ENCODE measurements around the gene GPC1.

Gene GPC1

DNA sequence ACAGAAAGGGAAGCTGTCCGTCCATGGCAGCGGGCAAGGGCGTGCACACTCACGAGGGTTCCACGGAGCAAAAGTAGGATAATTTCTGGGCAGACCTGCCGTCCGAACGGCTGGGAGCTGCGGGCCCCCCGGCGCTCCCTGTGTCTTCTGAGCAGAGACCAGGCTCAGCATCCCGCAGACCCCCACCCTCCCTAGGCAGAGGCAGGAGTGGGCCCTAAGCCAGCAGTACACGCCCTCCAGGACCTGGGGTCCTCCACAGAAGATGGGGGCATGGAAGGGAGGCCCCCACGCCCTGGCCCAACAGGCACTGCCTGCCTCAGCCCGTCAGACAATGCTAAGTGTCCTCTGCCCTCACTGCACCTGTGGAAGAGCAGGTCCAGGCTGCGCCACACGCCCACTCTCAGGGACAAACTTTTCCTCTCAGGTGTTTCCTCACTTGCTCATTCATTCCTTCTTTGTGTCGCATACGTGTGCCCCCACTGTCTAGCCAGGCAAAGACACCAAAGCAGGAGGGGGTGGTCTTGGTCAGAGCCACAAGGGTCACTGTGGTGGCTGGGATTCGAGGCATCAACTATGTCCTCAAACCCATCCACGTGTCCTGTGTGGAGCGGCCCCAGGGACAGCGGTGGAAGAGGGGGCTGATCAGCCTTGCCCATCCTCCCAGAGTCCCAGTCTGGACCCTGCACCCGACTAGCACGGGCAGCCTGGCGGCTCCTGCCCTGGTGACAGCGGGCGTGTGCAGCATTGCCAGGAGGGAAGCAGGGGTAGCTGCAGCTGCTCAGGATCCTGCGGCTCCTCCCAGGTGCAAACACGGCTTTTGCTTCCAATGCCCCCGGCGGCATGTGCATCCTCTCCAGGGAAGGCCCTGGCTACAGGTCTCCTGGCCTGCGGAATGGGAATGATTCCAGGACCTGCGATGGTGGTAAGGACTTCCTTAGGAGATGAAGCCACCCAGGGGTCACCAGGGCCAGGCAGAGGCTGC lies 2.4 kb upstream of the GPC1 start:
- no peak for ATAC-seq
- TF ChIP-seq, protein P1, sequence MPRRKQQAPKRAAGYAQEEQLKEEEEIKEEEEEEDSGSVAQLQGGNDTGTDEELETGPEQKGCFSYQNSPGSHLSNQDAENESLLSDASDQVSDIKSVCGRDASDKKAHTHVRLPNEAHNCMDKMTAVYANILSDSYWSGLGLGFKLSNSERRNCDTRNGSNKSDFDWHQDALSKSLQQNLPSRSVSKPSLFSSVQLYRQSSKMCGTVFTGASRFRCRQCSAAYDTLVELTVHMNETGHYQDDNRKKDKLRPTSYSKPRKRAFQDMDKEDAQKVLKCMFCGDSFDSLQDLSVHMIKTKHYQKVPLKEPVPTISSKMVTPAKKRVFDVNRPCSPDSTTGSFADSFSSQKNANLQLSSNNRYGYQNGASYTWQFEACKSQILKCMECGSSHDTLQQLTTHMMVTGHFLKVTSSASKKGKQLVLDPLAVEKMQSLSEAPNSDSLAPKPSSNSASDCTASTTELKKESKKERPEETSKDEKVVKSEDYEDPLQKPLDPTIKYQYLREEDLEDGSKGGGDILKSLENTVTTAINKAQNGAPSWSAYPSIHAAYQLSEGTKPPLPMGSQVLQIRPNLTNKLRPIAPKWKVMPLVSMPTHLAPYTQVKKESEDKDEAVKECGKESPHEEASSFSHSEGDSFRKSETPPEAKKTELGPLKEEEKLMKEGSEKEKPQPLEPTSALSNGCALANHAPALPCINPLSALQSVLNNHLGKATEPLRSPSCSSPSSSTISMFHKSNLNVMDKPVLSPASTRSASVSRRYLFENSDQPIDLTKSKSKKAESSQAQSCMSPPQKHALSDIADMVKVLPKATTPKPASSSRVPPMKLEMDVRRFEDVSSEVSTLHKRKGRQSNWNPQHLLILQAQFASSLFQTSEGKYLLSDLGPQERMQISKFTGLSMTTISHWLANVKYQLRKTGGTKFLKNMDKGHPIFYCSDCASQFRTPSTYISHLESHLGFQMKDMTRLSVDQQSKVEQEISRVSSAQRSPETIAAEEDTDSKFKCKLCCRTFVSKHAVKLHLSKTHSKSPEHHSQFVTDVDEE (CRISPR knock-in tag; IDR thresholded peaks at IDR 0.05): no peak
- no peak for TF ChIP-seq CSDC2 (CRISPR knock-in tag; IDR thresholded peaks at IDR 0.05)
- no peak for TF ChIP-seq ZNF8 (CRISPR knock-in tag; IDR thresholded peaks at IDR 0.05)
- TF ChIP-seq, protein P2, sequence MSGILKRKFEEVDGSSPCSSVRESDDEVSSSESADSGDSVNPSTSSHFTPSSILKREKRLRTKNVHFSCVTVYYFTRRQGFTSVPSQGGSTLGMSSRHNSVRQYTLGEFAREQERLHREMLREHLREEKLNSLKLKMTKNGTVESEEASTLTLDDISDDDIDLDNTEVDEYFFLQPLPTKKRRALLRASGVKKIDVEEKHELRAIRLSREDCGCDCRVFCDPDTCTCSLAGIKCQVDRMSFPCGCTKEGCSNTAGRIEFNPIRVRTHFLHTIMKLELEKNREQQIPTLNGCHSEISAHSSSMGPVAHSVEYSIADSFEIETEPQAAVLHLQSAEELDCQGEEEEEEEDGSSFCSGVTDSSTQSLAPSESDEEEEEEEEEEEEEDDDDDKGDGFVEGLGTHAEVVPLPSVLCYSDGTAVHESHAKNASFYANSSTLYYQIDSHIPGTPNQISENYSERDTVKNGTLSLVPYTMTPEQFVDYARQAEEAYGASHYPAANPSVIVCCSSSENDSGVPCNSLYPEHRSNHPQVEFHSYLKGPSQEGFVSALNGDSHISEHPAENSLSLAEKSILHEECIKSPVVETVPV (CRISPR knock-in tag; IDR thresholded peaks at IDR 0.05): no peak
- no peak for TF ChIP-seq ZFP3 (CRISPR knock-in tag; IDR thresholded peaks at IDR 0.05)
- no peak for TF ChIP-seq ARNTL (CRISPR knock-in tag; IDR thresholded peaks at IDR 0.05; ENCODE audit: borderline replicate concordance, low read depth)
- TF ChIP-seq ISL1 (CRISPR knock-in tag; IDR thresholded peaks at IDR 0.05): no peak

DNA sequence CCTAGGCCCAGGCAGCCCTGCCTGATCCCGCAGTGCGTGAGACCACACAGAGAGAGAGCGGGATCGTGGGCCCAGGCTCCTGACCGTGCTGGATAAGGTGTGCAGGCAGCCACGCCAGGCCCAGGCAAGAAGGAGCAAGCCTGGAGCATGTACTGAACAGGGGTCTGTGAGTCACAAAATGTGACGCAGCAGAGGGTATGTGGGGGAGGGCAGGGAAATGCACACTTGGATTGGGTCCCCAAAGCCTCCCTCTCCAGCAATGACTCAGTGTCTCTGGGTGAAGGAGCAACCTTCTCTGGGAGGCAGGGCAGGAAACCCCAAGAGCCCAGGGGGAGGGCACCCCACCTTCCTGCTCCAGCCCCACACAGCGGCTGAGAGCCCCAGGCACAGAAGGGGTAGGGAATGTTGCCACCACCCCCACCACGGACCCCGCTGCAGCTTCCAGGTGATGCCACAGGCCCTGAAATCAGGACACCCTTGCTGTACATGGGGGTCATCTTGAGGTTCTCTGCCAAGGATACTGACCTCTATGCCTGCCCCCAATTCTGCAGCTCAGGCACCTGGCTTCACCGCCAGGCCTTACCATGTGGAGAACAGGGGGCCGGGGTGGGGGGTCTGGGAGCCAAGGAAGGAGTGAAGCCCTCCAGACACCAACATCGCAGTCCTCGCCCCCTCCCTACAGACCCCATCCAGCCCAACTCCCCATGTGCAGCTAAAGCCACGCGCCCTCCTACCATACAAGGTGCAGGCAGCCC lies 1.3 kb upstream of the GPC1 start:
- 0 out of 2 replicates have a peak, but pooled peaks have one; percentile 25 for TF ChIP-seq ZFP3 (CRISPR knock-in tag; IDR thresholded peaks at IDR 0.05)
- TF ChIP-seq CSDC2 (CRISPR knock-in tag; IDR thresholded peaks at IDR 0.05): no peak
- no peak for TF ChIP-seq TCF4 (CRISPR knock-in tag; IDR thresholded peaks at IDR 0.05; ENCODE audit: borderline replicate concordance)
- peak; percentile 39 for ATAC-seq

DNA sequence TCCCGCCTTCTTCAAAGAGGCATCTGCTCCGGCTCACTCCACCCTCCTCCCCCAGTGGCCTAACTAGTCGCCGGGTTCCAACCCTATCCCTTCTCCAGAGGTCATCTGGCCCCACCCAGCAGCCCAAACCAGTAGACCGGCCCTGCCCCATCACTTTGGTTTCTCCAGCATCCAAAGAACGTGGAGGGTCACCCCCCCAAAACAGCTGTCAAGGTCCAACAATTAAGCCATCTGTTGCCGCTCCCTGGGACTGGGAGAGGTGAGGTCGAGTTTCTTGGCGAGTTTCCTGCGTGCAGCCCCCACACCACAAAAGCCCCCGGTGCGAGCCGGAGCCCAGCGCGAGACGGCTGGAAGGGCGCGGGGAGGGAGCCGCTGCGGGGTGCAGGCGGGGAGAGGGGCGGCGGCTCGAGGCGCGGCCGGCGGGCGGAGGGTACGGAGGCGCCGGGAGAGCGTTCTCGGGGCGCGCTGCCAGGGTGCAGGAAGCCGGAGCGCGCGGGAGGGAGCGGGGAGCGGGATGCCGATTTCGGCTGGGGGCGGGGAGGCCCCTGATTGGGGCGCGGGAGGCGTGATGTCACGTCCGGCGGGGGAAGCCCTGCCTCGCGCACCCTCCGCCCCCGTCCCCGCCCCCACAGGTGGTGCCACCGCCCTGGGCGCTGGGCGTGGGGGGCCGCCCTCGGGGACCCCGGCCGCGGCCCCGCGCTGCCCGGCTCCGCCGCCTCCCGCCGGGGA lies 571 bp upstream of the GPC1 start:
- TF ChIP-seq ZFP3 (CRISPR knock-in tag; IDR thresholded peaks at IDR 0.05) (no peak), PPARA (CRISPR knock-in tag; IDR thresholded peaks at IDR 0.05; ENCODE audit: borderline replicate concordance) (no peak), ZNF565 (CRISPR knock-in tag; conservative IDR thresholded peaks at IDR 0.05; ENCODE audit: low read depth) (no peak), TOX (CRISPR knock-in tag; IDR thresholded peaks at IDR 0.05; ENCODE audit: borderline replicate concordance) (no peak), ESRRG (CRISPR knock-in tag; IDR thresholded peaks at IDR 0.05) (no peak), ZC3H10 (CRISPR knock-in tag; IDR thresholded peaks at IDR 0.05) (no peak), CSDC2 (CRISPR knock-in tag; IDR thresholded peaks at IDR 0.05) (no peak), ISL1 (CRISPR knock-in tag; IDR thresholded peaks at IDR 0.05) (no peak), ARNTL (CRISPR knock-in tag; IDR thresholded peaks at IDR 0.05; ENCODE audit: borderline replicate concordance, low read depth) (no peak), ZNF8 (CRISPR knock-in tag; IDR thresholded peaks at IDR 0.05) (no peak), TCF4 (CRISPR knock-in tag; IDR thresholded peaks at IDR 0.05; ENCODE audit: borderline replicate concordance) (no peak)
- TF ChIP-seq, protein P3, sequence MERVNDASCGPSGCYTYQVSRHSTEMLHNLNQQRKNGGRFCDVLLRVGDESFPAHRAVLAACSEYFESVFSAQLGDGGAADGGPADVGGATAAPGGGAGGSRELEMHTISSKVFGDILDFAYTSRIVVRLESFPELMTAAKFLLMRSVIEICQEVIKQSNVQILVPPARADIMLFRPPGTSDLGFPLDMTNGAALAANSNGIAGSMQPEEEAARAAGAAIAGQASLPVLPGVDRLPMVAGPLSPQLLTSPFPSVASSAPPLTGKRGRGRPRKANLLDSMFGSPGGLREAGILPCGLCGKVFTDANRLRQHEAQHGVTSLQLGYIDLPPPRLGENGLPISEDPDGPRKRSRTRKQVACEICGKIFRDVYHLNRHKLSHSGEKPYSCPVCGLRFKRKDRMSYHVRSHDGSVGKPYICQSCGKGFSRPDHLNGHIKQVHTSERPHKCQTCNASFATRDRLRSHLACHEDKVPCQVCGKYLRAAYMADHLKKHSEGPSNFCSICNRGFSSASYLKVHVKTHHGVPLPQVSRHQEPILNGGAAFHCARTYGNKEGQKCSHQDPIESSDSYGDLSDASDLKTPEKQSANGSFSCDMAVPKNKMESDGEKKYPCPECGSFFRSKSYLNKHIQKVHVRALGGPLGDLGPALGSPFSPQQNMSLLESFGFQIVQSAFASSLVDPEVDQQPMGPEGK (CRISPR knock-in tag; IDR thresholded peaks at IDR 0.05; ENCODE audit: borderline replicate concordance): no peak
- peak; percentile 41 for ATAC-seq

DNA sequence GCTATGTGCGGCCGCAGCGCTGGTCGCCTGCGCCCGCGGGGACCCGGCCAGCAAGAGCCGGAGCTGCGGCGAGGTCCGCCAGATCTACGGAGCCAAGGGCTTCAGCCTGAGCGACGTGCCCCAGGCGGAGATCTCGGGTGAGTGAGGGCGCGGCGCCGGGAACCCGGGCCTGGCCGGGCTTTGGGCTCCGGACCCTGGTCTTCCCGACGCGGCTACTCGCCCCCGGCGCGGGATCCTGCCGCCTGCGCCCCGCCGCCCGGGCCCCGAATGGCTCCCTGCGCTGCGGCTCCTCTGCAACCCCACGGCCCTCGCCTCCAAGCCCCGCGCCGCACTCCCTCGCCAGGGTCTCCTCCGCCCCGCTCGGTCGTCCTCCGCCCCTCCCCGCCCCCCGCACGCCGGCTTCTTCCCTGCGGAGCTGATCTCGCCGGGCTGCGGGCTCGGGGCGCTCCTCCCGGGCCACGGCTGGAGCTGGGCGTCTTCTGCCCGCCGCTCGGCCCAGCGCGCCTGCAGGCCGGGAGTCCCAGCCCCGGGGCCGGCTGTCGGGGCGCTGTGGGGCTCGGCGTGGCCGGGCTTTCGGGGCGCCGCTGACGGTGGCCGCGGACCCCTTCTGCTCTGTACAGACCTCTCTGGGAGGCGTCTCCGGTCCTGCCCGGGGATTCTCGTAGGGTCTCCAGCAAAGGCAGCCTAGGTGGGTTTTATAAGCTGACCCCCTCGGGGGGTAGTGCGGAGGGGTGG lies 652 bp downstream of the GPC1 start:
- TF ChIP-seq, protein P2 (CRISPR knock-in tag; IDR thresholded peaks at IDR 0.05): no peak
- TF ChIP-seq, protein P4, sequence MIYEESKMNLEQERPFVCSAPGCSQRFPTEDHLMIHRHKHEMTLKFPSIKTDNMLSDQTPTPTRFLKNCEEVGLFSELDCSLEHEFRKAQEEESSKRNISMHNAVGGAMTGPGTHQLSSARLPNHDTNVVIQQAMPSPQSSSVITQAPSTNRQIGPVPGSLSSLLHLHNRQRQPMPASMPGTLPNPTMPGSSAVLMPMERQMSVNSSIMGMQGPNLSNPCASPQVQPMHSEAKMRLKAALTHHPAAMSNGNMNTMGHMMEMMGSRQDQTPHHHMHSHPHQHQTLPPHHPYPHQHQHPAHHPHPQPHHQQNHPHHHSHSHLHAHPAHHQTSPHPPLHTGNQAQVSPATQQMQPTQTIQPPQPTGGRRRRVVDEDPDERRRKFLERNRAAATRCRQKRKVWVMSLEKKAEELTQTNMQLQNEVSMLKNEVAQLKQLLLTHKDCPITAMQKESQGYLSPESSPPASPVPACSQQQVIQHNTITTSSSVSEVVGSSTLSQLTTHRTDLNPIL (CRISPR knock-in tag; IDR thresholded peaks at IDR 0.05; ENCODE audit: low read depth): no peak
- TF ChIP-seq RARB (CRISPR knock-in tag; IDR thresholded peaks at IDR 0.05) (no peak), BACH2 (CRISPR knock-in tag; IDR thresholded peaks at IDR 0.05; ENCODE audit: borderline replicate concordance) (no peak), ZNF8 (CRISPR knock-in tag; IDR thresholded peaks at IDR 0.05) (no peak), PPARA (CRISPR knock-in tag; IDR thresholded peaks at IDR 0.05; ENCODE audit: borderline replicate concordance) (no peak), ARNTL (CRISPR knock-in tag; IDR thresholded peaks at IDR 0.05; ENCODE audit: borderline replicate concordance, low read depth) (no peak), SNAI2 (CRISPR knock-in tag; IDR thresholded peaks at IDR 0.05) (no peak)
- ATAC-seq: peak; percentile 4; the same call in 2 of the 3 replicates
